SIG-M5 treated with dmso at 0.1 percent for 504 hours (cell line): ENCODE results near the gene PACSIN1.
"Not testable (repeated sequence)": the region's sequence is repeated elsewhere in the genome, so short reads cannot be mapped to it uniquely, and the experiment has no call there.

ENCODE experiments used
- DNase-seq: peaks from one replicate; lab custom pipeline; 2025; ENCODE audit not compliant: unreplicated experiment; lab: John Stamatoyannopoulos, UW

PACSIN1 gene

DNA sequence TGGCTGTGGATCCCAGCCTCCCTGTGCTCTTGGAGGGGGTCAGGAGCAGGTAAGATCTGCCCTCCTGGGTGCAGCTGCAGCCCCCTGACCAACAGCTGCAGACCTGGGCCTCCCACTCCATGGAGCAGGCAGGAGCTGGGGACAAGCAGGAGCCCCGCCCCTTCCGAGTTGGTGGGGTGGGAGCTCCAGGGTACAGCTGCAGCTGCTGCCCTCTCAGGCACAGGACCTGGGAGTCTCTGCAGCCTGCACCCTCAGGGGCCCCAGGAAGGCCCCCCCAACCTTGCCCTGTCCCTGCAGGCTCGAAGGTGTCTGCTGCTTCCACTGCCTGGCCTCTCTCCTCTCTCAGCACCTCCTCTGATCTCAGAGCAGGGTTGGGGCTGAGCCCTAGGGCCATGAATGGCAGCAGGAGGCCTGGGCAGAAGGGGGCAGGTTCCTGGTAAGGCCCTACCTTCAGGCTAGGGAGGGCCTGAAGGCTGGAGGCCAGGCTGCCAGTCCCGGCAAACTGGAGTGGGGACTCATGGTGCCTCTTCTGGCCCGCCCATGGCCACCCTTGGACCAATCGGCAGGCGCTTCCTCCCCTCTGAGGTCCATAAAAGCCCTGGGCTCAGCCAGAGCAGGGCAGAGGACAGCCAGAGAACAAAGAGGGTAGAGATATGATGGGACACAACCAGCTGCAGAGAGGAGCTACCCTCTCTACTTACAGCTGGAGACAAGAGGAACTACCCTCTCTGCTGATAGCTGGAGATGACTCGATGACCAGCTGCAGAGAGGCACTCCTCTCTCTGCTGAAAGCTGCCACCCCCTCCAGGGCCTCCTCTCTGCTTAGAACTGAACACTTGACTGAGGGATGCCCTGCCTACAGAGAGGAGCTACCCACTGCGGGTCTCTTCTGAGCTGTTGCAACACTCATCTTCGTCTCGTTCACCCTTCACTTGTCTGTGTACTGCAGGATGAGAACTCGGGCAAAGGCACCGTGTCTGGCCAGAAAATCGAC, 7.8 kb upstream of the PACSIN1 start:
- no peak for DNase-seq

DNA sequence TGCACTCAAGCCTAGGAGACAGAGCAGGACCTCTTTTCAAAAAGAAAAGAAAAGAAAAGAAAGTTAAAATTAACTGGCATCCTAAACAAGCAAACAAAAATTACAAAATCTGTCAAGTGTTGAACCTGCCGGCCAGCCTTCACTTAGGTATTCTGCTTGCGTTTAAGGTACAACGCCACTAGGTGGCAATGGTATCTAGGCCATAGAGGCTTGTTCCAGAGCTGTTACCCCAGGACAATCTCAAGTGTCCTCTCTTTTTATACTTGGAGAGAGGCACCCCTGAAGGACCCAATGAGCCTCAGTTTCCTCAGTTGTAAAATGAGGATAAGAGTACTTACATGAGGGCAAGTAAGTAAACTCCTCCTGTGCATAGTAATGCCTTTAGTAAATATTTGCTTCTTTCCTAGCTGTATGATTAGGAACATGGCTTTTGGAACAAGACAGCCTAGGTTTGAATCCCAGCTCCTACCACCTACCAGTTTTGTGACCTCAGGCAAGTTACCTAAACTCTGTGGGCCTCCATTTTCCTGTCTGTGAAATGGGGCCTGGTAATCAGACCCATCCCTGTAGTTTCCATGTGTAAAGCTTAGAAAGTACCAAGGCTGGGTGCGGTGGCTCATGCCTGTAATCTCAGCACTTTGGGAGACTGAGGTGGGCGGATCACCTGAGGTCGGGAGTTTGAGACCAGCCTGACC, 5.8 kb upstream of the PACSIN1 start:
- peak; percentile 47 for DNase-seq

GRCh38 chr6:34460796-34461507, 4.9 kb upstream of the PACSIN1 start:
- DNase-seq: no peak

DNA sequence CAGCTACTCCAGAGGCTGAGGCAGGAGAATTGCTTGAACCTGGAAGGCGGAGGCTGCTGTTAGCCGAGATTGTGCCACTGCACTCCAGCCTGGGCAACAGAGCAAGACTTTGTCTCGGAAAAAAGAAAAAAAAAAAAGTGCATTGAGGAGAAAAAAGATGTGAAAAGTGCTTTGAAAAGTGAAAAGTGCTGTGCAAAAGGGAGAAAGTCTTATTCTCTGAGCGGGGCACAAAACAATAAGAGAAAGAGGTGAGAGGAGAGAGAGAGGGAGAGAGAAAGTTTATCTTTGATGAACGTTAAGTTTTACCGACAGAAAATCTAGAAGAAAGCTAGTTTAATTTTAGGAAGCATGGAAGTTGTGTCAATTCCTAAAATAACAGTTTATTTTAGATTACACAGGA, 3.9 kb upstream of the PACSIN1 start:
- DNase-seq: no peak

GRCh38 chr6:34462551-34462971, 3.3 kb upstream of the PACSIN1 start:
- peak; percentile 19 for DNase-seq

GRCh38 chr6:34463299-34463698, 2.6 kb upstream of the PACSIN1 start:
- DNase-seq: no peak

- no peak for DNase-seq
Measured at GRCh38 chr6:34463849-34464248, 2.0 kb upstream of the PACSIN1 start.

- DNase-seq: no peak
Measured at GRCh38 chr6:34466242-34467185, 638 bp downstream of the PACSIN1 start.

DNA sequence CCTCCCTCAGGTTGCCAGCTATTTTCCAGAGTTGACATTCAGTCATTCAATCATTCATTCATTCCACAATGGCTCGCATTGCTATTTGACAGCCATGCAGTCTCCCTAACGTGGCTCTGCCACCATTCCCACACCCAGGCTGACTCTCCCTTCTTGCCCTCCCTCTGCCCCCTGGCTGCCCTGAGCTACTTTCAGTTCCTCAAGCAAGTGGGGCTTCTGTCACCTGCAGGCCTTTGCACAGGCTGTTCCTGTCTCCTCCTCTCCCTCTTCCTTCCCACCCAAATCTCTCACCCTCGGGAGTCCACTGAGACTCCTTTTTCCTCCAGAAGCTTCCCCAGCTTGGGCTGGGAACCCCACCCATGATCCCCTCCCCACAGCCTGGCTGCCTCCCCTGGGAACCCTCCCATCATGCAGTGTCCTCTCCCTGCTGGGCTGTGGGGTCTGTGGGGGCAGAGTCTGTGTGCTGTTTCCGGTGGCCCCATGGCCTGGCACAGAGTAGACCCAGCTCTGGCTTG, 2.6 kb downstream of the PACSIN1 start:
- peak; percentile 39 for DNase-seq

GRCh38 chr6:34469499-34469898, 3.6 kb downstream of the PACSIN1 start:
- no peak for DNase-seq

DNA sequence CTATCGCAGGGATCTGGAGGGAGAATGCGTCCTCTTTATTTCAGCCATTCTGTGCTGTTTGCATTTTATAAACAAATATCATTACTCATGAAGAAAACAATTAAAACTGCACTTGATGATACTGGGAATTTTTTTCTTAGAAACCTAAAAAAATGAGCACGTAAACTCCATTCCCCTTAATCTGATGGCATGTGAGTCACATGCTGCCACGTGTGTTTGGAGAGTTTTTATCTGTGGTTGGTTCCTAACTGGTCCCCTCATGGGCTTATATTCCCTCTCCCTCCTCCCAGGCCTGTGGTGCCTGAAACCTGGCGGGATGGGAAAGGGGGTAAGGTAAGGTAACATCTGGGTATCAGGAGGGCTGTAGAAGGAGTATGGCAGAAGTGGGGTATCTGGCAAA, 6.5 kb downstream of the PACSIN1 start:
- no peak for DNase-seq

DNA sequence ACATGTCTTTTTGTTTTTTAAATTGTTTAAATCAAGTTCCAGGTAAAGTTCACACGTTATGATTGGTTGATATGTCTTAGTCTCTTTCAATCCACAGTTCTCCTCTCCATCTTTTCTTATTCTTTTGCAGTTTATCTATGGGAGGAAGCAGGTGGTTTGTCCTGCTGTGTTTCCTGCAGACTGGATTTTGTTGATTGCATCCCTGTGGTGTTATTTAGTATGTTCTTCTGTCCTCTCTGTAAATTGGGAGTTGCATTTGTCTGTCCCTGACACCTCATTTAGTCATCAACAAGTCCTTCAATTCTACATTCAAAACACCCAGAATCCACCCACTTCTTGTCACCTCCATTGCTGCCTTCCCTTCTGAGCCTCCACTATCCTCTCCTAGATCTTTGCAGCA, 8.1 kb downstream of the PACSIN1 start:
- no peak for DNase-seq

- no peak for DNase-seq
Measured at GRCh38 chr6:34474754-34475153, 8.9 kb downstream of the PACSIN1 start.

DNA sequence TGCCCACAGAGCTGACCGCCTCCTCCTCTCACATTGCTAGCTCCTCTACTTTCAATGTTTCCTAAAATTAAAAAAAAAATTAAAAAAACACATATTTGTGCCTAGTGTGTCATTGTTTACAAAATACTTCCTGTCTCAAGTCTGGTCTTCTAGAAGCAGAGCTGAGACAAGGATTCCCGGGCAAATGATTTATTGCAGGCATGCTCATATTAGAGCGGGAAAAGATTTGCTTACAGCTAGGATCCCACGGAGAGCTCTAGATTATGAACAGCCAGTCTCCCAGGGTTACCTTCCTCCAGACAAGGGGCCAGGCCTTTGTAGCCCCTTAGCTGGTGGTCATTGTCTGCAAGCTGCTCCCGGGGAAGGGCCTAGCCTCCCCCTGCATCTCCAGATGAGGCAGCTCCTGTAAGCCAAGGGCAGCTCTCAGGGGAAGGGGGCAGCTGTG, 9.4 kb downstream of the PACSIN1 start:
- no peak for DNase-seq

DNA sequence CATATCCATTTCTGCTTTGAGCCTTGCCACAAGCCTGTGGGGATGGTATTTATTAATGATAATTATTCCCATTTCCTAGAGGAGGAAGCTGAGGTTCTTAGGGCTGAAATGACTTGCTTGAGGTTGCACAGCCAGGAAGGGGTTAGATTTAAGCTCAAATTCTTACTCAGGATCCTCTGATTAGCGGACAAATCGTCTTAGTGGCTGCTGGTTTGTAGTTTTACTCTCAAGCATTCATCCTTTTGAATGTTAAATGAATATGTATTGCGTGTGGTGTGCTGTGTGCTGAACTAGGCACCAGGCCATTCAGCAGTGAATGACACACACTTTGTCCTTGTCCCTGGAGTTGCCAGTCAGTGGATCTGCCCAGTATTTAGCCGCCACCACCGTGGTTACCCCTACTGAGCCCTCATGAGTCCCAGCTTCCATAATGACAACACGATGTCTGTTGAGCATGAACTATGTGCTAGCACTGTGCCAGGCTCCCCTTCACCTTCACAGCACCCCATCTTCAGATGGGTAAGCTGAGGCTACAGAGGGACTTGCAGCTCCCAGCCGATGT, 10.0 kb downstream of the PACSIN1 start:
- no peak for DNase-seq

DNA sequence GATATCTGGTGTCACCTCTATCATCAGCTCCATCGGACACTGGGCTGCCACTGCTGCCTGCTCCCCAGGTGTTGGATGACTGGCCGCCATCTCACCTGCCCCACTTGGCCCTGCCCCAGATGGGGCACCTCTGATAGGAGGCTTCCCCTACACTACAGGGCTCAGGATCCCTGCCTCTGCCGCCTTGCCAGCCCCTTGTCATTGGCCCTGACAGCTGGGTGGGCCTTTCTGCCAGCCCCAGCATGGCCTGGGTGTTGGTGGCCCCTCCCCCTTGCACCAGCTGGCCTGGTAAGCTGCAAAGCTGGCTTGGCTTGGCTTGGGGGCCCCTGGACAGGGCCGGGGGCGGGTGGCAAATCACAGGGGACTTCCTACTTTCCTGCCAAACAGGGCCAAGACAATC, 10.6 kb downstream of the PACSIN1 start:
- DNase-seq: no peak

DNA sequence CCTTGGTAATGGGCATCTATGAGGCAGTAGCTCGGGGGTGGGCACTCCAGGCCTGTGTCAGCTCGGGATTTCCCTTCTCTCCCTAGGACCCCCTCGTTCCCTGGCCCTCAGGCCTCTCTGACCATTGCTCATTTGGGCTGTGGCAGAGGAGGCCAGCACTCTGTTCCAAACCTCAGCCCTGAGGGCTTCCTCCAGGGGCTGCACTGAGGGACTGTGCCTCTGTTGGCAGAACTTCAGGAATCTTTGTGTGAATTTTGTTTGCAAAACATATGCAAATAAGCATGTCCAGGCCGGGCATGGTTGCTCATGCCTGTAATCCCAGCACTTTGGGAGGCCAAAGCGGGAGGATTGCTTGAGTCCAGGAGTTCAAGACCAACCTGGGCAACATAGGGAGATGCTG, 11.0 kb downstream of the PACSIN1 start:
- no peak for DNase-seq

DNA sequence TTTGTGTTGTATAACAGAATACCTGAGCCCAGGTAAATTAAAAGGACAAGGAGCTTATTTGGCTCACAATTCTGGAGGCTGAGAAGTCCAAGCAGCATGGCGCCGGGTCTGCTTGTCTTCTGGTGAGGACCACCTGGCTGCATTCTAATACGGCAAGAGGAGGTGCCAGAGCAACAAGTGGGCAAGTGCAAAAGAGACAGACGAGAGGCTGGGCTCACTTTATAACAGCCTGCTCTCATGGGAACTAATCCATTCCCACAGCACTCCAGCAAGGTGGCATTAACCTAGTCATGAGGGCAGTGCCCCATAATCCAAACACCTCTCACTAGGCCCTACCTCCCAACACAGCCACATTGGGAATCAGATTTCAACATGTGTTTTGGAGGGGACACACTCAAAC, 12.9 kb downstream of the PACSIN1 start:
- no peak for DNase-seq

DNA sequence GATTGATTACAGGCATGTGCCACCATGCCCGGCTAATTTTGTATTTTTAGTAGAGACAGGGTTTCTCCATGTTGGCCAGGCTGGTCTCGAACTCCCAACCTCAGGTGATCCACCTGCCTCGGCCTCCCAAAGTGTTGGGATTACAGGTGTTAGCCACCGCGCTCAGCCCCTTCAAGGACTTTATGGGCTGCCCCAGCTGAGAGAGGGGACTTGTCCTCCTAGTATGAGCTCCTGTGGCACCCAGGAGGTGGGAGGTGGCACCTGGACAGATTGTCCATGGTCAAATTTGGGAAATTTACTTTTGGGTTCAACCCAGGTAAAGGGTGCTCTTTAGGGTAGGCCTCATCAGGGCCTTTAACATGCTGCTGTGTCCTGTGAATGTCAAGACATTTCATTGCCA, 17.9 kb downstream of the PACSIN1 start:
- DNase-seq: not testable (repeated sequence)

DNA sequence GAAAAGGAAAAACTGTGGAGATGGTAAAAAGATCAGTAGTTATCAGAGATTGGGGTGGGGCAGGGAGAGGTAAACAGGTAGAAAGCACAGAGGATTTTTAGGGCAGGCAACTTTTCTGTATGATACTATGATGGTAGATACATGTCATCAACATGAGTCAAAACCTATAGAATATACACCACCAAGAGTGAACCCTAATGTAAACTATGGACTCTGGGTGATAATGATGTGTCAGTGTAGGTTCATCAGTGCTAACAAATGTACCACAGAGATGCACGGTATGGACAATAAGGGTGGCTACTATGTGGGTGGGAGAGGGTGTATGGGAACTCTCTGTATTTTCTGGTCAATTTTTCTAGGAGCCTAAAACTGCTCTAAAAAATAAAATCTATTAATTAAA, 18.5 kb downstream of the PACSIN1 start:
- no peak for DNase-seq
